HG03097 (cell line): ENCODE measurements around the gene EPM2A.

Experiments
- ATAC-seq: cut with Tn5 transposase; IDR thresholded peaks from one replicate; pipeline ENCODE4 v1.9.1; 2021; ENCODE audit not compliant: unreplicated experiment, low FRiP score

Gene EPM2A

GRCh38 chr6:145620088-145620487 lies 115.2 kb downstream of the EPM2A start:
- no peak for ATAC-seq

DNA sequence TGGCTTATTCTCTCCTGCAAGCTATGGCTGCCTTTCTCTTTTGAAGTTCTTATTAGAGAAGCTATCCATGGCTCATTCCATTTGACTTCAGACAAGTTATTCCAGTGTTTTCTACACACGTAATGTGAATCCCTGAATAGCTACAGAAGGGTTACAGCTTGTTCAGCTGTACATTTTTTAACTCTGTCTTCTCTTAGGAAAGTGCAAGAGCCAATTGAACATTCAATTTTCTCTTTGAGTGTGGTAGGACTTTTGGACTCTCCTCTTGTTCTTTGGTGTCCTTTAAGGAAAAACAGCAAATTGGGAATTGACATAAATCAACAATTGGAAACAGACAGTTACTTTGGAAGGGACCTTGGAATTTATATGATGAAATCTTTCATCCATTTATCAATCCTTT lies 125.8 kb downstream of the EPM2A start:
- ATAC-seq: no peak

DNA sequence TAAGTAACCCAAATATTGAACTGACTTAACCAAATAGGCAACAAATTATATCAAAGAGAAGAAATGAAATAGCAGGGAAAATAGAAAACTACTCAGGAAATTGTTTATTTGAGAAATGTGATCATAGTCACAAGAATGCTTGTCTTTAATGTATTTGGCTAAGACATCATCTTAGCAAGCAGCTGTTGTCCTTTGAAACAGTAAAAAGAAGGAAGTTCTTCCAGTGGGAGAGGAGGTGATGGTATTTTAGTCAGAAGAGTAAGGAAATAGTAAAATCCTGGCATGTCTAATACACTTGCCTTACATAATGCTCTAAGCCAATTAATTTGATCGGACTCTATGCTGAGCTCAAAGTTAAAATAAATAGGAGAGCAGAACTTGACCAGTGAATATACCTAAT lies 126.5 kb downstream of the EPM2A start:
- no peak for ATAC-seq

DNA sequence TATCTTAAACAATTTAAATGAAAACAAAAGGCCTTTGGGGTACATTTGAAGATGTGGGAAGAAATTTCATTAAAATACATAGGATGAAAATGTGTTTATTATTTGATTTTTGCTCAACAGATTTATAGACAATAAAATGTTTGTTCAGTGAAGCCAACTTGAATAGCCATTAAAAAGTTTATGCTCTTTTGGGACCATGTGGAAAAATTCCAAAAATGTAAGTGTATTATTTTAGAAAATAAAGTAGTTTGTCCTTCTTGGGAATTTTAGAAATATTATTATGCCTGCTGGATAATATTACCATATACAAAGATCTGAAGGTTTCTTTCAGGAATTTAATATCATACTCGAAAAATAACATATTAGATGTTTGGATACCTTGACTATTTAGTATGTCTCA lies 131.3 kb downstream of the EPM2A start:
- ATAC-seq: no peak

DNA sequence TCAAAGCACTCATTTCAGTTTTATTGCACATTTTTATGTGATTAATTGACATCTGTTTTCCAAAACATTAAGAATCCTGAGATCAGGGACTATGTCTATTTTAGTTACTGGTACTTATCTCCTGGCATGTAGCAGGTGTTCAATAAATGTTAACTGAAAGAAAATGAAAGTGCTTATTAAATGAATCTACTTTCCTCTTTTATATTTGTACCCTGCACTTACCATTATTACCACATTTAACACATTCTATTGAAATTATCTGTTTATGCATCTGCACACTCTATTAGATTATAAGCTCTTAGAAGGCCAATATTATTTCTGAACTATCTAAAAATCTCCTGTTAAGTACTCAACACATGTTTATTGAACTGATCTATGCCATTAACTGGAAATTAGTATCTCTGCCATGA lies 131.9 kb downstream of the EPM2A start:
- ATAC-seq: no peak

- no peak for ATAC-seq
Measured at GRCh38 chr6:145602726-145603326, 132.5 kb downstream of the EPM2A start.

DNA sequence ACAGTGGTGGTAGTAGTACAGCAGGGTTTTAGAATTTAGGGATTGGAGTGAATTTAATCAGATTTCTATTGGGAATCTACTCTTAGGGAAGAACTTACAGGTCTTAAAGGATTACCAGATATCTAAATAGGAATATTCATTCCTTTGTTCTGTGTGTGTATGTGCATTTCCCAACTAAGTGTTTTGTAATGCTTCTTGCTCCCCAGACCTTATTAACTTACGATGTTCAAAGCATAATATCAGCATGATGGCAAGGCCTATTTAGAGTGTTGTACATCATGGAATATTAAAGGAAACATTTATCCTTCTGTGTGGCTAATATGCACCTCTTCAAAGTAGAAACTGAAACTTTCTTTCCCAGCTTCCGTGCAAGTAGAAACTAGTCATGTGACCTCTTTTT lies 133.9 kb downstream of the EPM2A start:
- ATAC-seq: no peak

- no peak for ATAC-seq
Measured at GRCh38 chr6:145600299-145600698, 135.0 kb downstream of the EPM2A start.

- ATAC-seq: no peak
Measured at GRCh38 chr6:145588981-145589380, 146.3 kb downstream of the EPM2A start.

- no peak for ATAC-seq
Measured at GRCh38 chr6:145587334-145587733, 148.0 kb downstream of the EPM2A start.

DNA sequence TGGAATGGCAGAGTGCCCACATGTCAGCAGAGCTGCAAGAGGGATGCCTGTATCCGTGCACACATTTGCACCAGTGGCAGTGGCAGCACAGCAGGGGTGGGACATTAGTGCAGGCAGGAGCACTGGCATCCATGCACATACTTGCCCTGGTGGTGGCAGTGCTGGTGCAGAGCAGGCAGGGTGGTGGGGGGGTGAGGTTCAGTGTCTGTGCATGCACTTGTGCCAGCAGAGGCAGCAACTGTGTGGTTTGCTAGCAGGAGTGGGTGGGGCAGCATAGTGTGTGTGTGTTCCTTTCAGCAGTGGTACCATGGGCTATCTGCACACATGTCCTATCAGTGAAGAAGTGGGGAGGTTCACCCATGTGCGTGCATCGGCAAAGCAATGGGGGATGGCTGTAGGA lies 151.6 kb downstream of the EPM2A start:
- ATAC-seq: no peak
